ENCODE data around the gene ADAT2.

The ADAT2 gene

DNA sequence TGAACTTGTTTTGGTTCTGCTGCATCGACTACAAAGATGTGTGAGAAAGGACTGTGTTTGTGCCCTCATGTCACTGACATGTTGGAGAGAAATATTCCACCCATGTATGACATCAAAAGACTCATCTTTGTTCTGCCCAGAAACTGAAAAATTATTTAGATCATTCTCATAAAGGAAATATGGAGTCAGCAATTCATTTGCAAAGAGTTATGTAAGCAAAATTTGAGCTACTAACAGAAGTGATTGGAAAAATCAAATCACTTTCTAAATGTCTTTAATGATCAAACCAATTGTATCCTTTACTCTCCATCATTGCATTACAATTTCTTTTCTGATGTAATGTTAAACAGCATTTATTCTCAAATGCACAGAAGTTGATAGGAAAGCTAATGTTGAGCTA lies 19.3 kb downstream of the ADAT2 start:
- Histone ChIP-seq H3K4me3 (ENCODE audit: low read length) (no peak overlapping the region), H3K27me3 (ENCODE audit: insufficient read depth, low read length) (no peaks in the 10 kb centered on the region), H3K4me1 (ENCODE audit: insufficient read depth, low read length) (no peaks in the 10 kb centered on the region), H3K27ac (ENCODE audit: low read length) (no peak overlapping the region), H3K36me3 (ENCODE audit: insufficient read depth, low read depth, low read length) (peaks cover 41% of the 10 kb centered on the region), H3K9me3 (ENCODE audit: insufficient read depth, low read depth, low read length) (no peaks in the 10 kb centered on the region), H3K9ac (ENCODE audit: low read depth, low read length) (no peak overlapping the region)

DNA sequence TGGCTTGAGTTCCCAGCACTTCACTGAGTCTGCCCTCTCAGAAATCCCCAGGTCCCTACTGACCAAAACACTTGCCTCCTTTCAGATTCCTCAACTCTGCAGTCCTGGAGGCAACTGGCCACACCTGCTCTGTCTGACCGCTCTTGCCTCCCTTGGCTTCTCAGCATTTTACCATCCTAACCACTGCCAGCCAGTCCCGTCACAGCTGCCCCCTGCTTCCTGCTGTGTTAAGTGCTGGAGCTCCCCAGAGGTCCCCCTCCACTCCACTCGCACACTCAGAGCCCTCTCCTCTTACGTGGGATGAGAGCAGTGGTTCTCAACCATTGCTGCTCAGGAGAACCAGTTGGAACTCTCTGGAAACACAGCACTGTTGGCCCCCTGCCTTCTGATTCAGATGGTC lies 20.5 kb downstream of the ADAT2 start:
- H3K9ac ChIP-seq (ENCODE audit: low read depth, low read length): no peak overlapping the region
- no peak overlapping the region for H3K27ac ChIP-seq (ENCODE audit: low read length)
- H3K4me1 ChIP-seq (ENCODE audit: insufficient read depth, low read length): no peaks in the 10 kb centered on the region
- H3K36me3 ChIP-seq (ENCODE audit: insufficient read depth, low read depth, low read length): peaks cover 34% of the 10 kb centered on the region
- no peaks in the 10 kb centered on the region for H3K27me3 ChIP-seq (ENCODE audit: insufficient read depth, low read length)
- no peaks in the 10 kb centered on the region for H3K9me3 ChIP-seq (ENCODE audit: insufficient read depth, low read depth, low read length)
- H3K4me3 ChIP-seq (ENCODE audit: low read length): no peak overlapping the region

DNA sequence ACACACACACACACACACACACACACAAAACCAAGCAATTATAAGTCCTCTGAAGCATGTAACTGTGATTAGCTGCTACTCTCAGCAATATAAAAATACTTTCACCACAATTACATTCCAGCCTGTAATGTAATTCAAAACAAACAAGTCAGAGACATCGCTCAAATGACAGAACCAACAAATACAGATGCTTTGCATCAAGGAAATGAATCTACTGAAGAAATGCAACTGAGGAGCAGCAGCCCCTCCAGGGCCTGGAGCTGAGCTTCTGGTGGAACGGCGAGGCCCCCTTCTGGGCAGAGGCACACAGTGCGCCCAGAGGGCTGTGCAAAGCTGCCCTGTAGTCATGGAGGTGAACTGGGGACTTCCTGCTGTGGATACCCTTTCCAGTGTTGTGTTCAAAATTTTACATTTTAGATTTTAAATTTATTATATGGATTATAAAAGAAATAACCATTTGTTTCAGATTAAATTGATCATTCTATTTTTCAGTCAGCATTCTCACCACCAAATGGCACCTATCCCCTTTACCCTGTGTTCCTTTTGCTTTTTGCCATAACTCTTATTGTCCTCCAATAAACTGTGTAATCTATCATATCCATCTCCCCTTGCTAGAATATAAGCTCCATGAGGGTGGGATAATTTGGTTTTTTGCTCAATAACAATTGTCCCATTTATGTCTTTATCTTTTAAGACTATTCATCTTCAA lies 23.2 kb downstream of the ADAT2 start:
- Histone ChIP-seq H3K4me1 (ENCODE audit: insufficient read depth, low read length) (no peaks in the 10 kb centered on the region), H3K27ac (ENCODE audit: low read length) (no peak overlapping the region), H3K36me3 (ENCODE audit: insufficient read depth, low read depth, low read length) (peaks cover 14% of the 10 kb centered on the region), H3K4me3 (ENCODE audit: low read length) (no peak overlapping the region), H3K9ac (ENCODE audit: low read depth, low read length) (no peak overlapping the region), H3K27me3 (ENCODE audit: insufficient read depth, low read length) (no peaks in the 10 kb centered on the region), H3K9me3 (ENCODE audit: insufficient read depth, low read depth, low read length) (no peaks in the 10 kb centered on the region)

DNA sequence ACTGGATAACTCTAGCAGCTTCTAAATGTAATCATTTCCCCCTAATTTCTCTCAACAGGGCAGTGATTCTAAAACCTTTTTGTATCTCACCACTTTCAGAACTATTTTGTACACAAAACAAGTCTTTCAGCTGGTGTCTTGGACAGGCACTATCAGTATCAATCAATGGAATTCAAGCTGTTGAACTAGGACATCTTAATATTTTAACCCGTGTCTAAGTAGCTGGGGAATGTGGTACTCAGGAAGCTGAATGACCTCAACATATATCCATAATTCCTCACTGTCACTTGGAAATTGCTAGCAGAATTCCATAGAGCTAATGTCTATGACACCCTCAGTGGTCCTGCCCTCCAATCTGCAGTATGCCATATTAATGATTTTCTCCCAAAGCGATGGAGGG lies 24.5 kb downstream of the ADAT2 start:
- no peaks in the 10 kb centered on the region for H3K27me3 ChIP-seq (ENCODE audit: insufficient read depth, low read length)
- H3K9me3 ChIP-seq (ENCODE audit: insufficient read depth, low read depth, low read length): no peaks in the 10 kb centered on the region
- H3K9ac ChIP-seq (ENCODE audit: low read depth, low read length): no peak overlapping the region
- no peaks in the 10 kb centered on the region for H3K4me1 ChIP-seq (ENCODE audit: insufficient read depth, low read length)
- no peak overlapping the region for H3K27ac ChIP-seq (ENCODE audit: low read length)
- peaks cover 2% of the 10 kb centered on the region; the same call in 1 of the 2 replicates for H3K36me3 ChIP-seq (ENCODE audit: insufficient read depth, low read depth, low read length)
- H3K4me3 ChIP-seq (ENCODE audit: low read length): no peak overlapping the region

DNA sequence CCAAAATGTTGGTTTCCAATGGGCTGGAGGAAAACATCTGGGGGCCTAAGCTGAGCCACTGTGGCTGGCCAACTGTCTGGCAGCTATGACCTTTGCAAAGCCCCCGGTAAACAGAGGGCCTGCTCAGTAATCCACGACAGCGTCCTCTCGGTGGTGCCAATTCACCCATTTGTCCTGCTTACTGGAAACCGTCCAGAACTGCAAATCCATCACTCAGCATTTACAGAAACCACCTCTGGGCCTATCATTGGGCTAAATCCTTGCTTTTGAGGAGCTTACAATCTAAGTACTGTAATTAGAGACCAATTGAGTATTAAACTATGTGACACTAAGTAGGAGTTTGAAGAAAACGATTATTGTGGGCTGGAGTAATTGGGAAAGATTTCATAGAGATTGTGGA lies 31.0 kb downstream of the ADAT2 start:
- Histone ChIP-seq H3K4me1 (ENCODE audit: insufficient read depth, low read length) (no peaks in the 10 kb centered on the region), H3K27ac (ENCODE audit: low read length) (no peak overlapping the region), H3K9me3 (ENCODE audit: insufficient read depth, low read depth, low read length) (no peaks in the 10 kb centered on the region), H3K4me3 (ENCODE audit: low read length) (no peak overlapping the region), H3K9ac (ENCODE audit: low read depth, low read length) (no peak overlapping the region), H3K36me3 (ENCODE audit: insufficient read depth, low read depth, low read length) (no peaks in the 10 kb centered on the region), H3K27me3 (ENCODE audit: insufficient read depth, low read length) (no peaks in the 10 kb centered on the region)

DNA sequence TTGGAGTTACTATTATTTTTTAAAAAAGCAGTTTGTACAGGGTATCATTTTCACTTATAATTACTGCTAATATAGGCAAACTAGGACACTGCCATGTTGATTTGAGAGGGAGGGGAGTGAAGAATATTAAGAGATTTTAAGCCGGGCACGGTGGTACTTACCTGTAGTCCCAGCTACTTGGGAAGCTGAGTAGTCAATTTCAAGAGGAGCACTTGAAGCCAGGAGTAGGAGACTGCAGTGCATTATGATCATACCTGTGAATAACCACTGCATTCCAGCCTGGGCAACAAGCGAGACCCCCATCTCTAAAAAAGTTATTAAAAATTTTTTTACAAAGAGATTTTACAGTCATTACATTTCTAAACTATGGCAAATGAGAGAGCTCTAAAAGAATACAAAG lies 35.7 kb downstream of the ADAT2 start:
- H3K27me3 ChIP-seq (ENCODE audit: insufficient read depth, low read length): no peaks in the 10 kb centered on the region
- no peak overlapping the region for H3K9ac ChIP-seq (ENCODE audit: low read depth, low read length)
- H3K4me3 ChIP-seq (ENCODE audit: low read length): no peak overlapping the region
- H3K4me1 ChIP-seq (ENCODE audit: insufficient read depth, low read length): no peaks in the 10 kb centered on the region
- no peaks in the 10 kb centered on the region for H3K9me3 ChIP-seq (ENCODE audit: insufficient read depth, low read depth, low read length)
- H3K36me3 ChIP-seq (ENCODE audit: insufficient read depth, low read depth, low read length): no peaks in the 10 kb centered on the region
- H3K27ac ChIP-seq (ENCODE audit: low read length): no peak overlapping the region

DNA sequence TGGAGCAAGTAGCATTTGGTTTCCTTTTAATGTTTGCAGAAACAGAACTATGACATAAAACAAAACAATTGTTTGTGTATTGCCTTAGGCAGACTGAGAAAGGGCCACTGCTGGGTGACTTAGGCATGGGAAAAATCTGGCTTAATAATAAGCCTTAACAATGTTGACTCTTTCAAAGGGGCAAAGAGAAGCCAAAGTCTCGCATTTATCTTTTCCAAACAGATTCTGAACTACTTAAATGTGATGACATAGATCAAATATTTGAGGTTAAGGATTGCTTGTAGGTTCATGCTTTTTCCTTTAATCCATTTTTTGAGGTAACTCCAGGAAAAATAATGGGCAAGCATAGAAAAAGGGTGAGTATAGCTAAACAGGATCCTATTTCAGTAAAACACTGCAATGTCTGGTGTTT lies 39.6 kb downstream of the ADAT2 start:
- no peaks in the 10 kb centered on the region for H3K36me3 ChIP-seq (ENCODE audit: insufficient read depth, low read depth, low read length)
- H3K4me3 ChIP-seq (ENCODE audit: low read length): no peak overlapping the region
- no peaks in the 10 kb centered on the region for H3K27me3 ChIP-seq (ENCODE audit: insufficient read depth, low read length)
- H3K4me1 ChIP-seq (ENCODE audit: insufficient read depth, low read length): no peaks in the 10 kb centered on the region
- H3K9ac ChIP-seq (ENCODE audit: low read depth, low read length): no peak overlapping the region
- no peaks in the 10 kb centered on the region for H3K9me3 ChIP-seq (ENCODE audit: insufficient read depth, low read depth, low read length)
- no peak overlapping the region for H3K27ac ChIP-seq (ENCODE audit: low read length)

DNA sequence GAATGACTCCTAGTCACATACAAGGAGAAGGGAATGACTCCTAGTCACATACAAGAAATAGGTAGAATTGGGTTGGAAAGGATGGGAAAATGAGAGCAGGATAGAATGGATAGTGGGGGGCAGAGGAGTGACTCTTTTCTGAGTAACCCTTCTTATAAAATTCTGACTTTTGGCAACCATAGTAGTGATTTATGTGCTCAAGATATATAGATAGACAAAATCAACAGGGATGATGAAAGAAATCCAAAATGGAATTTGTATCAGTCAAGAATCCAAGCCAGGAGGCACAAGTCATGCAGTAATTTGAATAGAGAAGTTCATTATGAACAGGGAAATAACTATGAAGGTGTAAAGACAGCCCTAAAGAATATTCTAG lies 41.7 kb downstream of the ADAT2 start:
- Histone ChIP-seq H3K27me3 (ENCODE audit: insufficient read depth, low read length) (no peaks in the 10 kb centered on the region), H3K9me3 (ENCODE audit: insufficient read depth, low read depth, low read length) (no peaks in the 10 kb centered on the region), H3K27ac (ENCODE audit: low read length) (no peak overlapping the region), H3K36me3 (ENCODE audit: insufficient read depth, low read depth, low read length) (no peaks in the 10 kb centered on the region), H3K9ac (ENCODE audit: low read depth, low read length) (no peak overlapping the region), H3K4me3 (ENCODE audit: low read length) (no peak overlapping the region), H3K4me1 (ENCODE audit: insufficient read depth, low read length) (no peaks in the 10 kb centered on the region)

DNA sequence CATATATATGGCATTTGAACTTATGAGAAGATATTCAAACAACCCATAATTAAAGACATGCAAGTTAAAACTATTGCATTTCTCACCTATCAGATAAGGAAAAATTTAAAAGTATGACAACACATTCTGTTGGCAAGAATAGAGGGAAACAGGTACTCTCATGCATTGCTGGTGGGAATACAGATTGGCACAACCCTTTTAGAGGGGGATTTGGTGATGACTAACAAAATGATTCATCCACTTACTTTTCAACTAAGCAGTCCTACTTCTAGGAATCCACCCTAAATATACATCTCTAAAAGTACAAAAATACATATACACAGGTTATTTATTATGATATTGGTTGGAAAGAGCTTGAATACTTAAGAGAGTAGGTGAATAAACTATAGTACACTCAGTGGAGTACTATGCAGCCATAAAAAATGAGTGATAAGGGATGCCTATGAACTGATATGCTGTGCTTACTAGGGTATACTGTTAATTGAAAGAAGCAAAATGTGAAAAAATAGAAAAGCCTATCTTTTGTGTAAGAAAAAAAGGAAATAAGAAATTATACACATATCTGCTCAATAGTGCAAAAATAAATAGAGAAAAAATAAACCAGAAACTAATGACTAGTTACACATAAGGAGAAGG lies 42.2 kb downstream of the ADAT2 start:
- no peak overlapping the region for H3K4me3 ChIP-seq (ENCODE audit: low read length)
- no peaks in the 10 kb centered on the region for H3K36me3 ChIP-seq (ENCODE audit: insufficient read depth, low read depth, low read length)
- no peaks in the 10 kb centered on the region for H3K9me3 ChIP-seq (ENCODE audit: insufficient read depth, low read depth, low read length)
- H3K4me1 ChIP-seq (ENCODE audit: insufficient read depth, low read length): no peaks in the 10 kb centered on the region
- H3K27ac ChIP-seq (ENCODE audit: low read length): no peak overlapping the region
- H3K9ac ChIP-seq (ENCODE audit: low read depth, low read length): no peak overlapping the region
- H3K27me3 ChIP-seq (ENCODE audit: insufficient read depth, low read length): no peaks in the 10 kb centered on the region

DNA sequence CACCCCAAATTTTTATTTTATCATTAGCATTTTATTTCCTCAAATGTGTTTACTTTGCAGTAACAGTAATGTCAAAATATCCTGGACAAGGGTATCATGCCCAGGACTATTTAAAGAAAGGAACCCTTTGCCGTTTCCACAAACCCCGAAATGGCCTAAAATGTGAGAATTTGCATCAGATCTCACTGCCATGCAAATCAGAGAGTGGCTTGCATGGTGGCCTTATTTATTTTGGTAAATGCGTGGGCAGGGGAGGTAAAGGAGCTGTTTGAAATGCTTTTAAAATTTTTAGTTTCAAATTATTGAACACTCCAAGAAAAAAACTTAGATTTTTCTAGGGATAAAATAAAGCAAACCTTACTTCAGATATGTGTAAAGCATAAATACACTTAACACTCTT lies 43.8 kb downstream of the ADAT2 start:
- no peak overlapping the region for H3K9ac ChIP-seq (ENCODE audit: low read depth, low read length)
- H3K4me3 ChIP-seq (ENCODE audit: low read length): no peak overlapping the region
- no peaks in the 10 kb centered on the region for H3K27me3 ChIP-seq (ENCODE audit: insufficient read depth, low read length)
- H3K9me3 ChIP-seq (ENCODE audit: insufficient read depth, low read depth, low read length): no peaks in the 10 kb centered on the region
- 0 out of 2 replicates have a peak, but pooled peaks cover 3% of the 10 kb centered on the region for H3K4me1 ChIP-seq (ENCODE audit: insufficient read depth, low read length)
- H3K27ac ChIP-seq (ENCODE audit: low read length): no peak overlapping the region
- no peaks in the 10 kb centered on the region for H3K36me3 ChIP-seq (ENCODE audit: insufficient read depth, low read depth, low read length)

DNA sequence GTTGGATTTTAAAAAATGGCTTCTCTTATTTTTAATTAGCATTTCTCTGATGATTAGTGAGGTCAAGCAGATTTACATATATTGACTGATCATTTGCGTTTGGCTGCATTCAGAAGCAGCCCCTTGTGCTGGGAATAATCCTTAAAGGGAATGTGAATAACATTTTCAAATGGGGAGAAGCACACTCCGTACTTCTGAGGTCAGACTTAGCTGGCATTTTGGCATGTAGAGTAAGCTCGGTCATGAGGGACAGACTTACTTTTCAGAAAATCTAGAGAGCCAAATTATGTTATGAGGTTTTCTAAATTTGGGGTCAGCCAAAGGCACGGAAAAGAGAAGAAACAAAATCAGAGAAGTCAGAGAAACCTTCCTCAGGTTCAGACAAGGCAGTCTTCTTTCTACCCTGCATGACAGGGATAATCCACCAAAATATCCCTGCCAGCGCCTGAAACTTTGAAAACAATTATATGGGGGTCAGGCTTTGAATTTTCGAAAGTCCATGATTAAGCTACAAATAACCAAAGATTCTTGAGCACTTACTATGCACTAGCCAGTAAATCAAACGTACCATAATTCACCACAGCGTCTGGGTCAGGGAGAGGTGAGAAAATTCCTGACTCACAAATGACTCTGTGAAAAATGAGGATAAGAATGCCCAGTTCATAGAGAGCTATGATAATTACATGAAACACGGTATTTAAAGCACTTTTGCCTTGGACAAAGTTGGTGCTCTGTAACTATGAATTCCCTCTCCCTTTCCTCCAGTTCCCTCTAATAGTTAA lies 44.9 kb downstream of the ADAT2 start:
- no peak overlapping the region for H3K9ac ChIP-seq (ENCODE audit: low read depth, low read length)
- H3K36me3 ChIP-seq (ENCODE audit: insufficient read depth, low read depth, low read length): no peaks in the 10 kb centered on the region
- H3K27ac ChIP-seq (ENCODE audit: low read length): no peak overlapping the region
- no peaks in the 10 kb centered on the region for H3K27me3 ChIP-seq (ENCODE audit: insufficient read depth, low read length)
- no peak overlapping the region for H3K4me3 ChIP-seq (ENCODE audit: low read length)
- H3K9me3 ChIP-seq (ENCODE audit: insufficient read depth, low read depth, low read length): no peaks in the 10 kb centered on the region
- H3K4me1 ChIP-seq (ENCODE audit: insufficient read depth, low read length): 0 out of 2 replicates have a peak, but pooled peaks cover 3% of the 10 kb centered on the region
